GM12875 (cell line): Measurements from ENCODE around the gene IGF2BP3.

Source experiments
- H3K4me3 ChIP-seq: one replicate; pipeline ENCODE4 v1.5.1; 2011; ENCODE audit warnings: low read depth, low read length, control low read depth
- TF ChIP-seq, protein P1 (sequence below): IDR thresholded peaks from 2 replicates; pipeline ENCODE4 v1.5.1; 2011; ENCODE audit warnings: low read depth, mild to moderate bottlenecking, control low read depth, inconsistent platforms, low read length, moderate library complexity, borderline replicate concordance; ENCODE audit not compliant: insufficient read depth

IGF2BP3 gene

GRCh38 chr7:23295401-23295697 lies 174.9 kb downstream of the IGF2BP3 start:
- TF ChIP-seq, protein P1, sequence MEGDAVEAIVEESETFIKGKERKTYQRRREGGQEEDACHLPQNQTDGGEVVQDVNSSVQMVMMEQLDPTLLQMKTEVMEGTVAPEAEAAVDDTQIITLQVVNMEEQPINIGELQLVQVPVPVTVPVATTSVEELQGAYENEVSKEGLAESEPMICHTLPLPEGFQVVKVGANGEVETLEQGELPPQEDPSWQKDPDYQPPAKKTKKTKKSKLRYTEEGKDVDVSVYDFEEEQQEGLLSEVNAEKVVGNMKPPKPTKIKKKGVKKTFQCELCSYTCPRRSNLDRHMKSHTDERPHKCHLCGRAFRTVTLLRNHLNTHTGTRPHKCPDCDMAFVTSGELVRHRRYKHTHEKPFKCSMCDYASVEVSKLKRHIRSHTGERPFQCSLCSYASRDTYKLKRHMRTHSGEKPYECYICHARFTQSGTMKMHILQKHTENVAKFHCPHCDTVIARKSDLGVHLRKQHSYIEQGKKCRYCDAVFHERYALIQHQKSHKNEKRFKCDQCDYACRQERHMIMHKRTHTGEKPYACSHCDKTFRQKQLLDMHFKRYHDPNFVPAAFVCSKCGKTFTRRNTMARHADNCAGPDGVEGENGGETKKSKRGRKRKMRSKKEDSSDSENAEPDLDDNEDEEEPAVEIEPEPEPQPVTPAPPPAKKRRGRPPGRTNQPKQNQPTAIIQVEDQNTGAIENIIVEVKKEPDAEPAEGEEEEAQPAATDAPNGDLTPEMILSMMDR: no peak
- H3K4me3 ChIP-seq: no peak overlapping the region

DNA sequence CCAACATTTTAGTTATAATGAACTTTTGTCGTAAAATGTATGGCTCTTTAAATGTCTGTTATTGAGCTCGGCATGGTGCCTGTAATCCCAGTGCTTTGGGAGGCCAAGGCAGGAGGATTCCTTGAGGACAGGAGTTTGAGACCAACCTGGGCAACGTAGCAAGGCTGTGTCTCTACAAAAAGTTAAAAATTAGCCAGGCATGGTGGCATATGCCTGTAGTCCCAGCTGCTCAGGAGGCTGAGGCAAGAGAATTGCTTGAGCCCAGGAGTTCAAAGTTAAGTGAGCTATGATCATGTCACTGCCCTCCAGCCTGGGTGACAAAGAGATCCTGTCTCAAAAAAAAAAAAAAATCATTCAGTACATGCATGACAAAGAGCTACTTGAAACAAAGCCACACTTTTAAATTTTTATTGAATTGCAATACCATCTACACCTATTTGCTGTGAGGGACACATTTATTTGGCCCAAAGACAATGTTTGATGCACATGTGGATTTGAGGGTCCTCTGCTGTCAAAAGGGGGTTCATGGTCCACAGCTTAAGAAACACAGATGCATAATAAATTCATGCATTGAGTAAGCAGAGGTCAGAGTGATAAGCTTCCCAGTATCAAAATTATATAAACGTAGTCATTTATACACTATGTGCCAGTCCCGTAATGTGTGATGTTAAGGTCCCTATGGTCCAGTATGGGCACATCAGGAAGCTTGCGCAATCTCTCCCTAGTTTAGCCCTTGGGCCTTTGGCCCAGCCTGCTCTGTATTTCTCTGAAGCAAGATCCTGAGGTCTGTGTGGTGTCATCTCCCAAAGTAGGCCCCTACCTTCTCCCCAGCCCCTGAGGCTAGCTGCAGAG lies 175.5 kb downstream of the IGF2BP3 start:
- no peak overlapping the region for H3K4me3 ChIP-seq
- TF ChIP-seq, protein P1: no peak

- TF ChIP-seq, protein P1: no peak
- no peak overlapping the region for H3K4me3 ChIP-seq
Measured at GRCh38 chr7:23293500-23294073, 176.7 kb downstream of the IGF2BP3 start.

DNA sequence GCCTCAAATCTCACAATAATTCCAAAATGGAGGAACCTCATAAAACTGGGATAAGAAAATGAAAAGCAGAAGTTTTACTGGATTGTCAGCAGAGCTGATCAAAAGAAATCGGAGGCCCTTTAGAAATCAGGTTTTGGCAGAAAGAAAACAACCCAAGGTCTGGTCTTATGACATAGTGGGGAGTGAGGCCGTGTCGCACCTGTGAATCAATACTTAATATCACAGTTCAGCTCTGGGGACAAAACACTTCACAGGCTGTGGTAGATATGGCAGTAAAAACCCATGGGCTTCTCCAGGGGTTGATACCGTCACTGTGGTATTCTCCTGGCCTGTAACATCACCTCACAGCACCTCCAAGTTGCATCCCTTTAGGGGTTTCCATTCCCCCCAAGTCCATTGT lies 177.7 kb downstream of the IGF2BP3 start:
- H3K4me3 ChIP-seq: no peak overlapping the region
- TF ChIP-seq, protein P1: no peak

DNA sequence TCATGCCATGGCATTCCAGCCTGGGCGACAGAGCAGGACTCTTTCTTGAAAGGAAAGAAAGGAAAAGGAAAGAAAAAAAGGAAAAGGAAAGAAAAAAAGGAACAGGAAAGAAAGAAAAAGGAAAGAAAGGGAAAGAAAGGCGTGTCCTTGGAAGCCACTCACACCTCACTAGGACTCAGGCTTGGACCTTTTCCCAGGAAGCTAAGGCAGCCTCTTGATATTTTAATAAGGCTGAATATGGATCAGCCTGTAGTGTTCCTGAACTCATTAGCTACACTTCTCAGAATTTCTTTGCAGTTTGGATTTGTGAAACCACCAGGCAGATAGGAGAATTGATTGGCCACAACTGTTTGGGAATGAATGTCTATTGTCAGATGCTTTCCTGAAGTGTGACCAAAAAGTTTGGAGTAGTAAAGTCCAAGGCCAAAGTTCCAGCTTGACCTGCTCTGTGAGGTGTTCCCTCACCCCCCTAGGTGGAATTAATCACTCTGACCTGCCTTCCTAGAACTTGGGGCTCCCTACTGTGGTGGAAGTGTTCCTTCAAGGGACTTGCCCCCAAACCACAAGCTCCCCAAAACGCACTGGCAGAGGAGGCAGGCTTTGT lies 178.2 kb downstream of the IGF2BP3 start:
- TF ChIP-seq, protein P1: no peak

GRCh38 chr7:23290993-23291392 lies 179.3 kb downstream of the IGF2BP3 start:
- TF ChIP-seq, protein P1: no peak

More for the DNA sequence above, 178.2 kb downstream of the IGF2BP3 start:
- H3K4me3 ChIP-seq: no peak overlapping the region

More at GRCh38 chr7:23290993-23291392, 179.3 kb downstream of the IGF2BP3 start:
- H3K4me3 ChIP-seq: no peak overlapping the region
